Stimulated activated CD8-positive, alpha-beta memory T cell treated with anti-CD3 and anti-CD28 coated beads, Interleukin-4, amount 100 ng/mL, for 4 hours (primary cell): ENCODE data around the gene CCDC197.
A peak's percentile ranks its signal among the peaks of the same experiment; 100 is the strongest.

Source experiments
- DNase-seq, 2 donors: peaks; one replicate each; pipeline ENCODE4 v3.0.0-alpha.2; 2020; ENCODE audit warnings: low read depth in 2 of 2, low spot score in 1 of 2

CCDC197 gene

DNA sequence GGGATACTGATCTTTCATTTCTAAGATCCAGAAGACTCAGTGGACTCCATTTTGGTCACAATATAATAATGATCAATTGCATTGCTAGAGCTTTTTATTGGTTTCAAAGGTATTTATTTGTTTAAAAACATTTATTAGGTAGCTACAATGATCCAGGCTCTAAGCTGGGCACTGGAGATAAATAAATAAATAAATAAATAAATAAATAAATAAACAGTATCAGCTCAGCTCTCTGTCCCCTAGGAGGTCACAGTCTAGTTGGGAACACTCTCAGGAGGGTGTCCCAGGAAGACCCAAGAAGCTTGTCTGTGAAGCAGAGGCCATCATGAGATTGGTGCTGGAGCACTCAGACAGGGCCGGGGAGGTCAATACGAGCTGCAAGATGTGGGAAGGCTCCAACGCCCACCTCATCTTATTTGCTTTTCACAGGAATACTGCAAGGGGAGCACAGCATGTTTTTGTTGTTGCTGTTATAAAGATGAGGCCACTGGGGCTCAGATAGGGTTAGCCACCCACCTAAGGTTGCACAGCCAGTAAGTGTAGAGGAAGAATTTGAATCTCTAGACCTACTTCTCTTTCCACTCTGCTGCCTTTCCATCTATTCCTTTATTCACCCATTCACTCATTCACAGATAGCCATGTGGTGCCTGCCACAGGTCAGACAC is 36.2 kb upstream of the CCDC197 start:
- no peak for DNase-seq

DNA sequence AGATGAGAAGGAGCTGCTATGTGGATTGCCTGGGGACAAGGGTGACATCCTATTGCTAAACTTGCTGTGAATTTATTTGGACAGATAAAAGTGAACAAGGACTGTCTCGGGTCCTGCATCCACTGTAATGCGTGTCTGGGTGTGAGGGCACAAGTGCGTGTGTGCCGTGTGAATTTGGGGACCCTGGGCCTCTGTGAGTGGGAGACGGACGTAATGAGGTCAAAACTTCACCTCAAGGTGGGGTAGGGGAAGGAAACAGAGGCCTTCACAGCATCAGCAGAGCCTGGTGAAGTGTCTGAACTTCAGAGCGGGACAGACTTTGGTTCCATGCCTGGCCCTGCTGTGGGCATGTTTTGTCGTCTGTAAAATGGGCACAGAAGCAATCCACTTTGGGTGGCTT is 35.5 kb upstream of the CCDC197 start:
- DNase-seq = no peak

DNA sequence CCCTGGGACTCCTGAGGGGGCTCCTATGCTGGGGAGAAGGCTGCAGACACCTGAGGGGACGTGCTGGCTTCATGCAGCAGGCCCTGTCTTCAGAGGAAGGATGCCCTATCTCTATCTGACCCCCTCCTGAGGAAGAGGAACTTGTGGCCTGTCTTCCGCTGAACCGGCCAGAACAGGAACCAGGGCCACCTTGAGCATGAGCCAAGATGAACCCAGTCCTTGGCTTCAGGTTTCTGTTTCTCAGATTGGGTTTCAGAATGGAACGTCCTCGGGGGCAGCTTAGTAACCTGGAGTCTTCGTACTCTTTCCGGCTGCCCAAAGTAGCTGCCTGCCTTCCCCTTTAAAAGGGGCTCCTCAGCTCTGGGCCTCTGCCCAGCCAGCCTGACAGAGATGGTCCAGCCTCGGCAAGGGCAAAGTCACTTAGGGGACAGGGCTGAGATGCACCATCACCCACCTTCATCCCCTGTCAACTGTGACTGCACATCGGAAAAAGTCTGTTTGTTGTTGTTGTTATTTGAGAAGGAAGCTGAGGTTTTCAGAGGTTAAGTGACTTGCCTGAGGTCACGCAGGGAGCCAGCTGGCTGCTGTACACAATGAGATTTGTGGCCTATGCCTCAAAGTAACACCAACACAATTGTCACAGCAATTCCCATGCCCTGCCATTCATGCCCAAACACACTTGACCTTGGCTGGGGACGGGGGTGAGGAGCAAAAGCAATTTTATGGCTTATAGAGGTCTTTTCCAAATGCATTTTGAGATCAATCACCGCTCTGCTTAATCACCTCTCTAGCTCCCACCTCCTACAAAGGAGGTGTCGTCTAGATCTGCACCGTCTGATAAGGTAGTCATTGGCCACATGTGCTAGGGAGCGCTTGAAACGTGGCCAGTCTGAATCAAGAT is 34.1 kb upstream of the CCDC197 start:
- peak; percentile 20 to 27 for DNase-seq

DNA sequence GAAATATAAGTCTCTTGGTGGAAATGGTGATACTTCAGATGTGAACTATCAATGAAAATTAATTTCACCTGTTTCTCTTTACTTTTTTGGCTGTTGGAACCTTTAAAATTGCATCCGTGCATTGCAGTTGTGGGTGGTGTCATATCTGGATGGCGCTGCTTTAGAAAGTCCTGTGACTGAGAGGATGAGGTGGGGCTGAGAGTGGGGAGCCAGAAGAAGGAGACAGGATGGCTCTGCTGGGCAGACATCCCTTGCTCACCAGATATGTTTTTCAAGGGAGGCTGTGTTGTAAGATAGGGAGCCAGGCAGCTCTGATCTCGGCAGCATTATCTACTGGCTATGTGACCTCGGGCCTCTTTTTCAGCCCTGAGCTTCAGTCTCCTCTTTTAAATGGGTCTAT is 33.4 kb upstream of the CCDC197 start:
- DNase-seq = no peak

DNA sequence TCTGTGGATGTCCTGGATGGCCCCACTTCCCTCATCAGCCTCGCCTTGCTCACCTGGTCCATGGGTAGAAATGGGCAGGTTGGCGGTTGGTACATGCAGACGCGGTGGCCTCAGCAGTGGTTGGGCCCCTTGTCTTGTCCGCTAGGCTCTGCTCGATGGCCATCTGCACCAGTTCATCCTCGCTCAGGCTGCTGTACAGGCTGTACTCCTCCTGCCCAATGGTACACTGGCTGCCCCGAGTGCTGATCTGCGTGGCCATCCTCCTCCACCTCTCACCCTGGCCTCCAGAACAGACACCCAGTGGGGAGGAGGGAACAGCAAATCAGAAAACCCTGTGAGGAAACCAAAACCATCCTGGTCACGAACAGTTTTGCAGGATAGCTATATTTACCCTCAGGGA is 32.8 kb upstream of the CCDC197 start:
- DNase-seq = no peak

DNA sequence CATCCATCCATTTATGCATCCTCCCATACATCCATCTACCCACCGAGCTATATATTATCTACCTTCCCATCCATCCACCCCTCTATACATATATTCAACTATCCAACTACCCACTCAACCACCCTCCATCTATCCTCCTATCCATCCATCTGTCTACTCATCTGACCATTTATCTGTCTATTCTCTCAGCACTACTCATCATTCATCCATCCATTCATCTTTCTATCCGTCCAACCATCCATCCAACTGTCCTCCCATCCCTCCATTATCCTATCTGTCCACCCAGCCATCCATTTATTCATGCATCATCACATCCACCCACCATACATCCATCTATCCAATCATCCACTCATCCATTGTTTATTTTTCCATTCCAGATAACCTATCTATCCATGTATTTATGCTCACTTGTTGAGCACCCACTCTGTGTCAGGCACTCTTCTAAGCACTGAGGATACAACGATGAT is 32.2 kb upstream of the CCDC197 start:
- no peak for DNase-seq

DNA sequence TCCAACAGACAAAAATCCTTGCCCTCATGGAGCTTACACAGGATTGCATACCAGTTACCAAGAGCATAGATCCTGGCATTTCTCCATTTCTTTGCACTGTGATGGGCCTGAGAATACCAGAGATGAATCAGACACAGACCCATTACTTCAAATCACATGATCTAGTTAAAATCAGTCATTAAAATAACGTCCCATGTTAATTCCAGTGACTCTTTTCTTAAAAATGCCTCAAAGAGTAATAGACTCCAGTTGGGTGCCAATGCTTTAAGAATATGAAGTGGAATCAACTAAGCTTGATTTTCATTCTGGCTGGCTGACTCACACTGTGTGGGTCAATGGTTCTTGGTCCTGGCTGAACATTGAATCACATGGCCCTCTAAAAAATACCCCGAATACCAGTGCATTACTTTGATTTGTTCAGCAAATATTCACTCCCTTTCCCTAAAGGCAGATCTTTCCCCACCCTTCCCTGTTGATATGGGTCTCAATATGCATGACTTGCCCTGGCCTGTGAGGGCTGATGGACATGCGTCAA is 31.7 kb upstream of the CCDC197 start:
- no peak for DNase-seq

DNA sequence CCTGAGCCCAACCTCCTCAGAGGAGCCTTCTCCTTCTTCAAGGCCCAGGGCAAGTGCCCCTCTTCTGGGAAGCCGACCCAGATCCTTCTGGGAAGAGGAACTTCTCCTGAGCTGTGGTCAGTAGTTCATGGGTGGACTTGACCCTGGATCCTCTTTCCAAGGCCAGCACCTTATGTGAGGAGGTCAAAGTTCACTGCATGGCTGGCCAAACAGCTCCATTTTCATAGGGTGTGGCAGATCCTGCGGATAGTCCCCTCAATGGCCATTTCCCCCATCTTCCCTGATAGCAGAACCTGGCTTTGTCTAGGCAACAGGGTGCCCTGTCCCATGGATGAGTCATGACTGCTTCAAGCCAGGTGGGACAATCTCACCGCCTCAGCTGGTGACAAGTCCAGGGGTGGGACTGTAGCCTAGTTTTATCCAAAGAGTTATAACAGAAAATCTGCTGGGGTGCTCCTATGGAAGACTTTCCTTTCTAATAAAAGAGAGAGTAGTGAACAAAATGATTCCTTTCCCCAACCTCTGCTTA is 31.1 kb upstream of the CCDC197 start:
- no peak for DNase-seq

DNA sequence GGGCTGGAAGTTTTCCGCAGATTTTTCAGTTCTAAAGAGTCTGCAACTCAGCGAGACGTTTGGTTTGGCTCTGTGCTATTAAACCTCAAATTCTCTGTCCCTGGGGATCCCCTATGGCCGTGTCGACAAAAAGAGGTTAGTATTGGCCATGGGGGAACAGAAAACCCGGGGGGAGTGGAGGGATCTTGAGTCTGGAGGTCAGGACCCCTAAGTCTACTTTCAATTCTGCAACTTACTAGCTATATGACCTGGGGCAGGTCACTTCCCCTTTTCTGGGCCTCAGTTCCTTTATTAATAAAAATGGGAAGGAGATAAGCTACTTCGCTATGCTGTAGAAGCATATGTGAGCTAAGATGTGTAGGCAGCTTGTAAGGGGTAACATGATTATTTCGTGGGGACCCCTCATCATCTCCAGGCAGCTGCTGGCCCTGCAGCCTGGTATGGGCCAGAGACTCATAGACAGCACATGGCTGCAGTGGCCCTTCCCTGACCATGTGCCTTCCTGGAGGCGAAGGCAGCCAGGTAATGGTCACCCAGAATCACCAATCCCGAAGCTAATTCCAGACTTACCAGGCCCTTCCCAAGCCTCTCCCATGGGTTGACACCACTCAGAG is 29.4 kb upstream of the CCDC197 start:
- DNase-seq = no peak

DNA sequence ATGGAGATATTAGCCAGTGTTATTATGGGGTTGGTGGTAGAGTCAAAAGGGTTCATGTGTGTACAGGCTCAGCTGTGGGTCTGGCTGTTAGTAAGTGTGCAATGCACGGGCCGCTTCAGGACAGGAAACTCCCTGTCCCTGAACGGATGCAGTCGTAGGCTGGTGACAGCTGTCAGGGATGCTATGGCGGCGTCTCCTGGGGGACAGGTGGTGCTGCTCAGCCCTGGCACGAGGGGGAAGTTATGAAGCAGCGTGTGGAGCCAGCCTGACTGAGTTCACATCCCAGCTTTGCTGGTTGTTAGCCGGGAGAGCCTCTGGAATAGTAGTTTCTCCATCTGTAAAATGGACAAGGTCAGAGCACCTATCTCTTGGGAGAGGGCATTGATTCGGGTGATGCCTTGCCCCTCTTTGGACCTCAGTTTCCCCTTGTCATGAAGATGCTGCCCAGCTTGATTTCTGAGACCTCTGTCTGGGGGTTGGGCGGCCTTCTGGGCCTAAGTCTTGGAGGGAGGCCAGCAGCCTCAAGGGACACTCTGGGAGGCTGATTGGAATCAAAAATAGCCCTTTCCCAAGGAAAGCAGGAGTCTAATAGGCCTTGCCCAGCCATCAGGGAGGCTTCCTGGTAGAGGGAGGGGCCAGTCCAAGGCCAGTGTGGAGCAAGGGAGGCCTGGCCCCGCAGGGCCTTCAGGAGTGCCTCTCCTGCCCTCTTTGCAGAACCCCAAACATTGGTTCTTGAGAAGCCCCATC is 27.8 kb upstream of the CCDC197 start:
- no peak for DNase-seq

DNA sequence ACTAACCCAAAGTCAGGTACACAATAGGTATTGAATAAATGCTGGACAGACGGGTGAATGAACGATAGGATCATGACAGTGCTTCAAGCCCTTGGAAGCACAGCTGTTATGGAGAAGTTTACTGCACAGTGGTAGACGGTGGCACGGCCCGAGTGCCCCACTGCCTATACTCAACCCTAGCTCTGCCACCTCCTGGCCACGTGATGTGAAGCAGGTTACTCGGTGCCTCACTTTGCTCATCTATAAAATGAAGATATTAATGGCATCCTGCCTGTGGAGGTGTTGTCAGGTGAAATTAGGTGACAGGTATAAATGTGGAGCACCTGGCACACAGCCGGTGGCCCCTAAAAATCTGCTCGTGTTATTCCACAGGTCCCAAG is 26.5 kb upstream of the CCDC197 start:
- peak; percentile 48 to 58 for DNase-seq

DNA sequence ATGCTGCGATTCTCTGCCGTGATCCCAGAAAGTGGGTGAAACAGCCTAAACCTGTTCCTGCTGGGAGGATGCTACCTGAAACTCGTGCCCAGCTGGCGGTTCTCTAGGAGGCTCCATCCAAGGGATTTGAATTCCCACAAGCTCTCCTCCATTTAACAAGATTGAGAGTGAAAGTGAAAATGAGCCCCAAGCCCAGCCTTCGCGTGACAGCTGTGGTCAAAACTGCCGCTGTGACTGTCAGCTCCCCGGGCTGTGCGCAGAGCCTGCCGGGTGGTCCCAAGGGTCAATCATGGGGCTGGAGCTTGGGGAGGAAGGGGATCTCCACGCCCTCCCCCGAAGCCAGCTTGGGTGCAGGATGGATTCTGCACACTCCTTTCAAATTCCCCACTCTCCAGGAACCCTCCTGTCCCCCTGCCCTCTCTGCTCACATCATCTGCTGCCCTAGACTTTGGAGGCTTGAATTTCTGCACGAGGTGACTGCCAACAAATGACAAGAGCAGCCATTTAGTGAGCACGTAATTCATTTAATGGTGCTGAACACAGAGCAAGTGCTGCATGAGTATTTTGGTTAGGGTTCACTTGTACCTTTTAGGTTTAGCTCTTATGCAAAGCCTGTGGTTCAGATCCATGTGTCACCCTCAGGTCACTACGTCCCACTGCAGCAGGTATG is 26.0 kb upstream of the CCDC197 start:
- peak; percentile 33 to 37 for DNase-seq

DNA sequence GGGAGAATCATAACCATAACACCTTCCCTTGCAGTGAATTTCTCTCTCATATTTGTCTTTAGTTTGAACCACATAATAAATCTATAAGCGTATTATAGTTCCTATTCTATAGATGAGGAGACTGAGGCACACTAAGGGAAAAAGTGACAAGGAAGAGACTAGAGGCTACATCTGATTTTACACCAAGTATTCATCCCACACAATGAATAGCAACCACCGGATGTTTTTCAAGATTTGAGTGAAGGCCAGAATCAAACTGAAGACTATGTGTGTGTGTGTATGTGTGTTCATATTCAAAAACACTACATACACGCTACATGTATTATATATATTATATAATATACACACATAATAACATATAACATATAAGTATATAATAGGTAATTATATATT is 25.5 kb upstream of the CCDC197 start:
- no peak for DNase-seq

DNA sequence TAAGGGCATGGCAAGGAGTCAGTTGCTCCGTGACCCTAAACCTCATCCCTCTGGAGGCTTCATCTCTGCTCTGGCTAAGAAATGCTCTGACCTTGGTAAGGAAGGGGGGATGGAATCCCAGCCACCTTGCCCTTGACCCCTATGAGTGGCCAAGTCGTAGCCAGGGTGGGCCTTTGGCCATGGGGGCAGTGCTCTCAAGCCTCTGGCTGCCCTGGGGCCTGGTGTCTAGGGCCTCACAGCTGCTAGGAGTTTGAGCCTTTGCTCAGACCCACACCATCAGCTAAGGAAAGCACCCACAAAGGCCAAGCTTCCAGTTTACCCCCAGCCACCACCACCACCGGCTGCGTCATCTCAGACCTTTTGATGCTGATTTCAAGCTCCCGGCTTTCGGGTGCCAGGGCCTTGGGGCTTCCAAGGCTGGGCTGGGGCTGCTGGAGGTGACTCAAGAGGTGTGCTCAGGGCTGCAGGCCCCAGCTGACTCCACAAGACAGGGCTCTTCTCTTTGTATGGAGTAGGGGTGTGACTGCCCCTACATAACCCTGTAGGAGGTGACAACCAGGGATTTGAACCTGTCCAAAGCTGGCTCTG is 24.4 kb upstream of the CCDC197 start:
- DNase-seq = no peak

DNA sequence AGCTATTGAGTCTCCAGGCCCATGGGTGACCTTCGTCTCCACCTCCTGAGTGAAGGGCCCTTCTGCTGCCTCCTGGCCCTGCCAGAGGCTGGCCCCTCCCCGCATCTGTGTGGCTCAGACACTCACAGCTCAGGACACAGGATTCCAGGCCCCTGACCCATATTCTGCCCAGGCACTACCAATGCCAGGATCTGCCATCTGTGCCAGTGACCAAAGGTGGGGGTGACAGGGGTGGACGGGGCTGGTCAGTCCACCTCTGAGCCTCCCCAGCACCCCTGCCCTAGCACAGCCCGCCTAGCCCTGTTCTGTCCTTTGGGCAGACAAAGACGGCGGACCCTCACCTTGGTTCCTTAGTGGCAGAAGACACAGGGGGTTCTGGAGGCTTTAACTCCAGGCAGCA is 23.5 kb upstream of the CCDC197 start:
- DNase-seq = no peak

DNA sequence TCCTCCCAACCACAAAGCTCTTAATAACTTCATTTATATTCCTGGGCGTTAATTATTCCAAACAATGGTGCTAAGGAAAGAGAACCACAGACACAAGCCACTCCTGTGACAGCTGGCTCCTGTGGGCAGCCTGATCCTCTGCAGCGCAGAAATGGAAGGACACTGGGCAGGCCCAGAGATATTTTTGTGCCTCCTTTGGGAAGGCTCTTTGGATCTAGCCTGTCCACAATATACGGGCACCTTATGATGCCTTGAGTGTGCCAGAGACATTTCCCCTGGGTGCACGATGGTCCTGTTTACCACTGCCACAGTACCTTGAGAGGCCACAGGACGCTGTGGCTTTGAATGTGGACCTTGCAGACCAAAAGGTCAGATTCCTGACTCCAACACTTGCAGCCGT is 22.8 kb upstream of the CCDC197 start:
- no peak for DNase-seq

DNA sequence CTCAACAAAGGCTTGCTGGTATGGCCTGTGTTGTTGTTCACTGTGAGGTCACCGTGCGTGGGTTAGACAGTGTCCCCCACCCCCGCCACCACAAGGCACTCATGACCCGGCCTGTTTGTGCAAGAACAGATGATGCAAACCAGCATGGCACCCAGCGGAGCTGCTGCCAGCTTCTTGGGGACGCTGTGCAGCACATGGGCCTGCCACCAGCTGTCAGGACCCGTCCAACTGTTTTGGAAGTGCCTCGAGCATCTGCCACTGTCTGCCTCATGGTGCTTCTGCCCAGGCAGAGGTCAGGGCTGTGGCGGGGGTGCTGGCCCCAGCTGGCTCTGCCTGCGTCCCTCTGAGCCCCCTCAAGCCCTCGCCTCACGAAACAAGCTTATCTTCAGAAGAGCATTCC is 22.3 kb upstream of the CCDC197 start:
- no peak for DNase-seq

DNA sequence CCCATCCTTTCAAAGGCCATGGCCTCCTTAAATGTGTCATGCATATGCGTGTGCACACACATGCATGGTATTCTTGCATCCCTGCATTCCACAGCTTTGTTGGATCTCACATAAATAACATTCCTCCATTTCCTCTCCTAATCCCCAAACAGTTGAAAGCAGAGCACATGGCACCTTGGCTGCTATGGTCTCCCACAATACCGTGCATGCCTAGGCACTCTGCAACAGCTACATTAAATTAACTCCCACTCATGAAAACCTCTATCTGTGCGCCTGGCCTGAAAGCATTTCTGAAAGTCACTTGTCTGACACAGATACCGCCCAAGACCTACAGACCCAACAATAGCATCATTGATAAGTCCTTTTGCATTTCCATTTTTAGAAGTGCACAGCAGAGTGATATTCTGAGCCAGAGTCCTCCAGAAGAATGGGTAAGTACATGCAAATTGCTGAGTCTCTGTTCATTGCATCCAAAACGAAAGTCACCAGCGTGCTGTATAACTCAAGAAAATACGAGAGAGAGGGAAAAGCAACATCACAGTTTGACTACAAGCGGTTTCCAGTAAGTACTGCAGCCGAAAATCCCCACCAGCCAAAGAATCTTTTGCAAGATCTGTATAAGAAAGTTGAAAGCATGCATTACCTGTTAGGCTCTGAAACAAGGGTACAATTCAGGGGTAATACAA is 21.2 kb upstream of the CCDC197 start:
- no peak for DNase-seq

DNA sequence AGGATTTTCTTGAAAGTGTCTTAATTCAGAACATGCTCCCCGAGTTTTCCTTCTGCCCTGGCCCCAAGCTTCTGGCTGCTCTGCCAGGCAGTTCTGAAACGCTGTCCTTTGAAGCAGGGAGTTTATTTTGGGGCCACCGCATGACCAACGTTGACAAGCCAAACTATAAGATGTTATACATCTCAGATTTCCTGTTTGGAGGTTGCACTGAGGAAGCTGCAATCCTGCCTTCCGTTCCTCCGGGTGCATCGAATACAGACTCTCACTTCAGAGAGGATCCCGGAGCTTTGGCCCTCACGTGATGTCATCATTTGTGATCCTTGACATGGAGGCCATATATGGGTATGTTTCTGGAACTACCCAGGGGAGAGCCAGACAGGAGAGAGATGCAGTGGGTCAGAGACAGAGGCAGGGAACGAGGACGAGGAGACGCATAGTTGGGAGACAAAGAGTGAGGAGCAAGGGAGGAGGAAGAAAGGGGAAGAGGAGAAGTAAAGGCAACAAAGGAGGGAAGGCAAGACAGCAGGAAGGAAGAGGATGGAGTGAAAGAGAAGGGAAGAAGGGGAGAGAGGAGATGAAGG is 20.5 kb upstream of the CCDC197 start, which contains the start of gene ASB2:
Gene ASB2, minus strand, starts transcription at position 94 of the 581 bp plus-strand sequence. CDS start 12,031 bp downstream, outside the sequence.
- no peak for DNase-seq
